ENCODE measurements around the gene PIGBOS1. TPM values are rescaled to one million over a fixed set of nuclear protein-coding genes. Genes with fewer than 3 reads are reported as not detected.

The PIGBOS1 gene
- total RNA-seq, 1 donor from 2014 or later, result 8.6 TPM

Other genes starting within 250 kb of the PIGBOS1 start
- 88.9 TPM for gene RSL24D1, start 122.2 kb downstream of the PIGBOS1 start, total RNA-seq
- 16.2 TPM for gene RAB27A, start 29.3 kb downstream of the PIGBOS1 start, total RNA-seq
- gene PIGB, start 99 bp upstream of the PIGBOS1 start, total RNA-seq, result 6.4 TPM
- 49.1 TPM for gene CCPG1, start 89.2 kb upstream of the PIGBOS1 start, total RNA-seq
- not detected for gene PIERCE2, start 89.4 kb upstream of the PIGBOS1 start, total RNA-seq
- 3.1 TPM for gene DNAAF4, start 189.1 kb upstream of the PIGBOS1 start, total RNA-seq